B cell (primary cell): ENCODE results near the gene RHOG. TPM values are rescaled to one million over a fixed set of nuclear protein-coding genes. Genes with fewer than 3 reads are reported as not detected.
A peak's percentile ranks its signal among the peaks of the same experiment; 100 is the strongest.

ENCODE experiments used
- ATAC-seq: fragments of 200-7000 bp; cut with Tn5 transposase; one replicate; pipeline ENCODE4 v1.10.0; 2021; ENCODE audit warnings: low read depth, mild to moderate bottlenecking, moderate number of reproducible peaks, moderate library complexity
- CTCF ChIA-PET: fragments of 350-600 bp; sonication (Branson Sonifier 250); formaldehyde crosslinking; loops from one replicate; lab custom pipeline; 2021; ENCODE audit warnings: antibody characterized with exemption, inconsistent platforms; lab: Charles Lee
- POLR2A ChIA-PET: fragments of 350-600 bp; sonication (Branson Sonifier 250); formaldehyde crosslinking; loops from one replicate; lab custom pipeline; 2021; ENCODE audit warnings: antibody characterized with exemption; lab: Charles Lee
- DNase-seq: peaks from one replicate; pipeline ENCODE4 v3.0.0; 2013
- H2AFZ ChIP-seq: 2 replicates; pipeline ENCODE4 v1.6.1; 2012; ENCODE audit warnings: mild to moderate bottlenecking, low read depth, low read length; ENCODE audit not compliant: insufficient read depth, poor library complexity, severe bottlenecking
- H3K27ac ChIP-seq, 2 donors: 1 replicate in 1 of 2; 2 replicates in 1 of 2; pipeline ENCODE4 v1.5.1; 2012 to 2013; ENCODE audit warnings: low read length in 2 of 2, mild to moderate bottlenecking in 2 of 2, moderate library complexity in 1 of 2
- H3K27me3 ChIP-seq, 4 experiments: fragments of 200-600 bp in 1 of 4; sonication (generic) in 1 of 4; replicated peaks in 1 of 4; 1 replicate in 2 of 4; 2 replicates in 2 of 4; pipeline versions ENCODE4 v1.6.1 to v1.7.0; 2013 to 2016; ENCODE audit warnings: low read length in 3 of 4, mild to moderate bottlenecking in 2 of 4, mixed read lengths in 1 of 4, moderate library complexity in 1 of 4; ENCODE audit not compliant: insufficient read depth in 4 of 4, control insufficient read depth in 3 of 4; ENCODE audit errors: control extremely low read depth in 1 of 4
- H3K36me3 ChIP-seq, 2 experiments: replicated peaks in 1 of 2; 1 replicate in 1 of 2; 2 replicates in 1 of 2; pipeline versions ENCODE4 v1.6.1 to v1.7.1; 2013; ENCODE audit warnings: low read length in 1 of 2; ENCODE audit not compliant: insufficient read depth in 2 of 2, control insufficient read depth in 1 of 2; ENCODE audit errors: control extremely low read depth in 1 of 2, extremely low read depth in 1 of 2
- H3K4me1 ChIP-seq, 2 donors: fragments of 200-600 bp in 1 of 2; sonication (generic) in 1 of 2; 1 replicate in 1 of 2; 2 replicates in 1 of 2; pipeline versions ENCODE4 v1.5.1 to v1.6.1; 2013 to 2017; ENCODE audit warnings: low read length in 2 of 2; ENCODE audit not compliant: control insufficient read depth in 2 of 2, insufficient read depth in 2 of 2
- H3K4me2 ChIP-seq: replicated peaks from 2 replicates; pipeline ENCODE3; 2012; ENCODE audit warnings: mild to moderate bottlenecking, low read depth, low read length; ENCODE audit not compliant: poor library complexity, severe bottlenecking
- H3K4me3 ChIP-seq, 5 experiments: fragments of 200-600 bp in 1 of 5; sonication (generic) in 1 of 5; 1 replicate in 3 of 5; 2 replicates in 2 of 5; pipeline versions ENCODE4 v1.5.1 to v1.7.0; 2011 to 2016; ENCODE audit warnings: low read length in 4 of 5, mild to moderate bottlenecking in 4 of 5, low read depth in 2 of 5, control low read depth in 1 of 5, moderate library complexity in 1 of 5; ENCODE audit not compliant: insufficient read depth in 1 of 5; ENCODE audit errors: control extremely low read depth in 1 of 5, extremely low read depth in 1 of 5
- H3K79me2 ChIP-seq: fragments of 200-600 bp; sonication (generic); one replicate; pipeline ENCODE4 v1.6.0; 2016; ENCODE audit warnings: low read length; ENCODE audit not compliant: control insufficient read depth, insufficient read depth
- H3K9ac ChIP-seq: fragments of 200-600 bp; sonication (generic); 2 replicates; pipeline ENCODE4 v1.6.1; 2017; ENCODE audit warnings: mild to moderate bottlenecking, low read length, moderate library complexity
- H3K9me3 ChIP-seq, 3 donors: one replicate each; pipeline versions ENCODE4 v1.6.1 to v1.7.1; 2013; ENCODE audit warnings: low read length in 2 of 3; ENCODE audit not compliant: control insufficient read depth in 2 of 3, insufficient read depth in 1 of 3; ENCODE audit errors: control extremely low read depth in 1 of 3
- H4K20me1 ChIP-seq: 2 replicates; pipeline ENCODE4 v1.6.0; 2012; ENCODE audit warnings: mild to moderate bottlenecking, low read length; ENCODE audit not compliant: insufficient read depth, control insufficient read depth, poor library complexity, severe bottlenecking
- H3K27ac Mint-ChIP-seq: one replicate; pipeline ENCODE4 v1.8.0; 2021; ENCODE audit warnings: mixed read lengths
- H3K27me3 Mint-ChIP-seq: one replicate; pipeline ENCODE4 v1.8.0; 2021; ENCODE audit warnings: mixed read lengths
- H3K4me1 Mint-ChIP-seq: one replicate; pipeline ENCODE4 v1.8.0; 2021; ENCODE audit warnings: mixed read lengths
- H3K4me3 Mint-ChIP-seq: one replicate; pipeline ENCODE4 v1.8.0; 2021; ENCODE audit warnings: mixed read lengths
- H3K9me3 Mint-ChIP-seq: one replicate; pipeline ENCODE4 v1.8.0; 2022; ENCODE audit warnings: mixed read lengths; ENCODE audit not compliant: insufficient read depth
- CTCF ChIP-seq: fragments of 200-600 bp; IDR thresholded peaks from one replicate; pipeline ENCODE4 v1.8.0; 2022; ENCODE audit warnings: antibody characterized with exemption, mild to moderate bottlenecking
- EZH2 ChIP-seq: IDR thresholded peaks from 2 replicates; pipeline ENCODE4 v1.6.1; 2012; ENCODE audit warnings: borderline replicate concordance, low read depth, mild to moderate bottlenecking, moderate library complexity, low read length; ENCODE audit not compliant: insufficient read depth, poor library complexity, severe bottlenecking
- WGBS: methylation state at CpG from one replicate; pipeline ENCODE4 v1.1.5; 2013; ENCODE audit warnings: missing lambda C conversion rate; ENCODE audit not compliant: insufficient coverage; 5-methylcytosine and 5-hydroxymethylcytosine counted together
- intact Hi-C: fragments of 100-400 bp; cut with micrococcal nuclease; formaldehyde crosslinking; loops from one replicate; pipeline ENCODE4 v1.10.0; 2022
- polyA plus RNA-seq: library from polyadenylated mRNA; depleted of rRNA; stranded (reverse); fragments of >200 nt; gene quantifications from 2 replicates; pipeline ENCODE4 v1.2.3, GENCODE V29; 2012
- total RNA-seq, 2 donors: library from RNA; stranded (reverse); fragments of 120-200 nt in 1 of 2; gene quantifications; 1 replicate in 1 of 2; 2 replicates in 1 of 2; pipeline versions ENCODE4 v1.2.3 to v1.2.4, GENCODE V29; 2013 to 2022

The RHOG gene
- total and polyA plus RNA-seq, 2 donors (not counting 1 experiment from before 2014, with no cell fraction given), result 102 to 141 TPM

GRCh38 chr11:3854660-3854976 lies 13.9 kb upstream of the RHOG start:
- Mint-ChIP-seq H3K27ac (peak overlapping the region; percentile 99), H3K27me3 (no peaks in the 10 kb centered on the region), H3K4me1 (peaks cover 55% of the 10 kb centered on the region), H3K9me3 (no peaks in the 10 kb centered on the region), H3K4me3 (peak overlapping the region; percentile 87)
- peak overlapping the region; percentile 98 to 99 for H3K27ac ChIP-seq
- H3K9me3 ChIP-seq, result no peaks in the 10 kb centered on the region
- intact Hi-C loops, result loop anchor here (1.0 kb wide), 4 partner anchors 13 to 218 kb away; partner anchors contain the start of gene NUP98
- peak overlapping the region; percentile 36 to 93 (median 91) for H3K4me3 ChIP-seq
- TF ChIP-seq EZH2 (no peak), CTCF (no peak)
- peak overlapping the region; percentile 89 for H3K9ac ChIP-seq
- peaks cover 55 to 58% of the 10 kb centered on the region in 2 donors for H3K4me1 ChIP-seq
- DNase-seq (no peak), ATAC-seq (no peak)
- peak overlapping the region; percentile 87 for H3K4me2 ChIP-seq
- H3K36me3 ChIP-seq, result peaks cover 0 to 1% of the 10 kb centered on the region in 2 experiments
- no peaks in the 10 kb centered on the region for H3K27me3 ChIP-seq
- H2AFZ ChIP-seq, result peak overlapping the region; percentile 90
- ChIA-PET POLR2A (interaction anchor here (0.6 to 3.5 kb wide), 26 partner anchors 10 to 218 kb away, joined by 3 to 69 read pairs (median 6); partner anchors contain the start of gene RHOG), CTCF (interaction anchor here (0.6 to 36.8 kb wide), 49 partner anchors 11 to 251 kb away, joined by 3 to 819 read pairs (median 7); partner anchors contain the start of genes NUP98, PGAP2, RHOG and STIM1)
- H3K79me2 ChIP-seq, result peaks cover 63% of the 10 kb centered on the region
- peaks cover 37% of the 10 kb centered on the region for H4K20me1 ChIP-seq
- WGBS, result 11% methylated on average over 6 of the region's 7 CpGs
